HepG2 (cell line): ENCODE results near the gene CEP63. TPM values are rescaled to one million over a fixed set of nuclear protein-coding genes. Genes with fewer than 3 reads are reported as not detected.

Experiments
- ATAC-seq: fragments of 200-7000 bp; cut with Tn5 transposase; 3 replicates; pipeline ENCODE4 v1.9.1; 2020; ENCODE audit warnings: mild to moderate bottlenecking, moderate library complexity
- BruUV-seq: library from RNA; stranded (reverse); fragments of 400-500 nt; replicated peaks from 2 replicates; lab custom pipeline; 2021; lab: Mats Ljungman, UMichigan
- CTCF ChIA-PET: fragments of 300-600 bp; formaldehyde crosslinking; extraction: SDS; loops from one replicate; lab custom pipeline; 2021; ENCODE audit warnings: low total read pairs, inconsistent platforms, low intra/inter-chr PET ratio; lab: Yijun Ruan, JAX
- POLR2A ChIA-PET: fragments of 350-600 bp; sonication (Branson Sonifier 250); formaldehyde crosslinking; loops from one replicate; lab custom pipeline; 2020; ENCODE audit warnings: antibody characterized with exemption, inconsistent platforms; lab: Yijun Ruan, JAX
- DNase-seq: peaks from one replicate; pipeline ENCODE4 v3.0.0-alpha.2; 2015; ENCODE audit warnings: low spot score
- FAIRE-seq: peaks from 3 replicates; lab custom pipeline; 2011; peaks lifted over from hg19 to GRCh38; lab: Jason Lieb, UNC
- H2AFZ ChIP-seq: one replicate; pipeline ENCODE4 v1.6.1; 2011; ENCODE audit warnings: low read length, inconsistent platforms
- H3K27ac ChIP-seq: fragments of 300-600 bp; 3 replicates; pipeline ENCODE4 v1.8.0; 2011; ENCODE audit warnings: mixed run types, mild to moderate bottlenecking, mixed read lengths, low read length, inconsistent platforms; ENCODE audit not compliant: insufficient read depth; ENCODE audit errors: extremely low read length
- H3K27me3 ChIP-seq, 2 experiments: fragments of 200-600 bp in 1 of 2; 2 replicates in 1 of 2; 3 replicates in 1 of 2; pipeline versions ENCODE4 v1.6.0 to v1.8.0; 2011; ENCODE audit warnings: low read length in 2 of 2, mild to moderate bottlenecking in 2 of 2, moderate library complexity in 2 of 2, inconsistent platforms in 1 of 2; ENCODE audit not compliant: insufficient read depth in 2 of 2, control insufficient read depth in 1 of 2
- H3K36me3 ChIP-seq, 2 experiments: fragments of 200-600 bp in 1 of 2; replicated peaks in 1 of 2; 2 replicates in 1 of 2; 3 replicates in 1 of 2; pipeline versions ENCODE4 v1.5.1 to v1.8.0; 2011; ENCODE audit warnings: low read length in 2 of 2, inconsistent platforms in 1 of 2; ENCODE audit not compliant: insufficient read depth in 2 of 2, control insufficient read depth in 1 of 2
- H3K4me1 ChIP-seq: 2 replicates; pipeline ENCODE4 v1.5.1; 2012; ENCODE audit warnings: low read length, inconsistent platforms; ENCODE audit not compliant: insufficient read depth
- H3K4me2 ChIP-seq: 2 replicates; pipeline ENCODE4 v1.6.0; 2011; ENCODE audit warnings: low read depth, low read length, inconsistent platforms
- H3K4me3 ChIP-seq, 3 experiments: fragments of 200-600 bp in 1 of 3; sonication (generic), shearing (Covaris generic) in 1 of 3; replicated peaks in 1 of 3; 2 replicates each; pipeline ENCODE4 v1.5.1; 2011 to 2016; ENCODE audit warnings: low read length in 3 of 3, inconsistent platforms in 2 of 3, low read depth in 2 of 3, mild to moderate bottlenecking in 2 of 3, control low read depth in 1 of 3, mixed read lengths in 1 of 3; ENCODE audit not compliant: insufficient read depth in 1 of 3
- H3K79me2 ChIP-seq: one replicate; pipeline ENCODE4 v1.6.1; 2011; ENCODE audit warnings: low read length, inconsistent platforms; ENCODE audit not compliant: insufficient read depth
- H3K9ac ChIP-seq: 2 replicates; pipeline ENCODE4 v1.6.0; 2011; ENCODE audit warnings: mild to moderate bottlenecking, low read depth, low read length, inconsistent platforms; ENCODE audit not compliant: insufficient read depth
- H3K9me3 ChIP-seq: 2 replicates; pipeline ENCODE4 v1.5.1; 2012; ENCODE audit warnings: mild to moderate bottlenecking, low read length
- H4K20me1 ChIP-seq: 2 replicates; pipeline ENCODE4 v1.6.0; 2011; ENCODE audit warnings: inconsistent platforms, mild to moderate bottlenecking, low read length, moderate library complexity; ENCODE audit not compliant: insufficient read depth
- ELF1 ChIP-seq: sonication (generic); formaldehyde crosslinking; IDR thresholded peaks from 2 replicates; pipeline ENCODE4 v1.4.0; 2020; ENCODE audit warnings: missing genetic modification reagents
- EZH2 ChIP-seq: conservative IDR thresholded peaks from 2 replicates; pipeline ENCODE4 v1.6.1; 2012; ENCODE audit warnings: mild to moderate bottlenecking, low read depth, low read length, moderate library complexity
- NFKB2 ChIP-seq: sonication (generic); formaldehyde crosslinking; IDR thresholded peaks from 2 replicates; pipeline ENCODE4 v1.4.0; 2020; ENCODE audit warnings: missing genetic modification reagents, borderline replicate concordance
- RBM22 ChIP-seq: fragments of 200-400 bp; formaldehyde crosslinking; optimal IDR thresholded peaks from 2 replicates; pipeline ENCODE3; 2017; ENCODE audit warnings: mild to moderate bottlenecking, low read length, moderate library complexity
- SALL2 ChIP-seq: sonication (generic); formaldehyde crosslinking; IDR thresholded peaks from 2 replicates; pipeline ENCODE4 v1.8.1; 2023; ENCODE audit warnings: mild to moderate bottlenecking, missing genetic modification reagents, inconsistent platforms
- TARDBP ChIP-seq: sonication (generic); formaldehyde crosslinking; IDR thresholded peaks from 2 replicates; pipeline ENCODE4 v1.8.0; 2022; ENCODE audit warnings: mild to moderate bottlenecking, missing genetic modification reagents
- TBL1XR1 ChIP-seq: fragments of 150-350 bp; IDR thresholded peaks from 2 replicates; pipeline ENCODE4 v1.6.1; 2014; ENCODE audit warnings: borderline replicate concordance, low read length; ENCODE audit not compliant: partially characterized antibody
- TRIM24 ChIP-seq: sonication (generic); formaldehyde crosslinking; IDR thresholded peaks from 2 replicates; pipeline ENCODE4 v1.8.0; 2022; ENCODE audit warnings: mild to moderate bottlenecking, missing genetic modification reagents
- ZNF451 ChIP-seq: sonication (generic); formaldehyde crosslinking; IDR thresholded peaks from 2 replicates; pipeline ENCODE4 v1.5.0; 2020; ENCODE audit warnings: mild to moderate bottlenecking, missing genetic modification reagents
- ZNF780A ChIP-seq: sonication (generic); formaldehyde crosslinking; IDR thresholded peaks from 2 replicates; pipeline ENCODE4 v1.8.0; 2022; ENCODE audit warnings: mild to moderate bottlenecking, missing genetic modification reagents, moderate library complexity
- WGBS: methylation state at CpG from one replicate; pipeline ENCODE4 v1.1.6; 2017; ENCODE audit warnings: low lambda C conversion rate; 5-methylcytosine and 5-hydroxymethylcytosine counted together
- in situ Hi-C: cut with HindIII; loops from 2 replicates; pipeline ENCODE4 v1.10.0; 2017; ENCODE audit warnings: low pct_unique_long_range_greater_than_20kb; ENCODE audit not compliant: extremely low pct_ligation_motif_present
- intact Hi-C: fragments of 100-400 bp; cut with micrococcal nuclease; formaldehyde crosslinking; loops from one replicate; pipeline ENCODE4 v1.10.0; 2022; ENCODE audit not compliant: unreplicated experiment
- polyA plus RNA-seq, 8 experiments: library from polyadenylated mRNA; depleted of rRNA in 3 of 8; stranded (reverse) in 7 of 8; unstranded in 1 of 8; fragments of >200 nt; fragmentation: Illumina TruSeq in 4 of 8; extraction: Trizol in 4 of 8; gene quantifications; 2 replicates each; pipeline versions ENCODE4 v1.2.1 to v1.2.3, GENCODE V29; 2011 to 2016; ENCODE audit warnings: low read depth in 4 of 8, missing spikeins in 1 of 8, mixed read lengths in 1 of 8; ENCODE audit not compliant: insufficient read depth in 1 of 8
- total RNA-seq, 5 experiments: library from RNA; depleted of rRNA; stranded (reverse); fragments of >200 nt; fragmentation: Illumina TruSeq; extraction: Trizol; gene quantifications; 2 replicates each; pipeline ENCODE4 v1.2.3, GENCODE V29; 2016; ENCODE audit warnings: low read depth in 1 of 5
- TF ChIP-seq, protein P1 (sequence below): sonication (generic); formaldehyde crosslinking; IDR thresholded peaks from 2 replicates; pipeline ENCODE4 v1.5.0; 2020; ENCODE audit warnings: missing genetic modification reagents, mild to moderate bottlenecking, borderline replicate concordance
- TF ChIP-seq, protein P2 (sequence below): sonication (generic); formaldehyde crosslinking; IDR thresholded peaks from 2 replicates; pipeline ENCODE4 v1.5.0; 2020; ENCODE audit warnings: missing genetic modification reagents, mild to moderate bottlenecking, borderline replicate concordance
- TF ChIP-seq, protein P3 (sequence below): sonication (generic); formaldehyde crosslinking; IDR thresholded peaks from 2 replicates; pipeline ENCODE4 v1.4.0; 2020; ENCODE audit warnings: missing genetic modification reagents; ENCODE audit errors: not compliant biosample characterization
- TF ChIP-seq, protein P4 (sequence below): sonication (generic); formaldehyde crosslinking; IDR thresholded peaks from 2 replicates; pipeline ENCODE4 v1.4.0; 2020; ENCODE audit warnings: mild to moderate bottlenecking, missing genetic modification reagents

Gene CEP63
- total and polyA plus RNA-seq, 2 of the 13 experiments (the other 11 are each of a cell fraction or from before 2014, with no cell fraction given), result 7.2 to 18.4 TPM

DNA sequence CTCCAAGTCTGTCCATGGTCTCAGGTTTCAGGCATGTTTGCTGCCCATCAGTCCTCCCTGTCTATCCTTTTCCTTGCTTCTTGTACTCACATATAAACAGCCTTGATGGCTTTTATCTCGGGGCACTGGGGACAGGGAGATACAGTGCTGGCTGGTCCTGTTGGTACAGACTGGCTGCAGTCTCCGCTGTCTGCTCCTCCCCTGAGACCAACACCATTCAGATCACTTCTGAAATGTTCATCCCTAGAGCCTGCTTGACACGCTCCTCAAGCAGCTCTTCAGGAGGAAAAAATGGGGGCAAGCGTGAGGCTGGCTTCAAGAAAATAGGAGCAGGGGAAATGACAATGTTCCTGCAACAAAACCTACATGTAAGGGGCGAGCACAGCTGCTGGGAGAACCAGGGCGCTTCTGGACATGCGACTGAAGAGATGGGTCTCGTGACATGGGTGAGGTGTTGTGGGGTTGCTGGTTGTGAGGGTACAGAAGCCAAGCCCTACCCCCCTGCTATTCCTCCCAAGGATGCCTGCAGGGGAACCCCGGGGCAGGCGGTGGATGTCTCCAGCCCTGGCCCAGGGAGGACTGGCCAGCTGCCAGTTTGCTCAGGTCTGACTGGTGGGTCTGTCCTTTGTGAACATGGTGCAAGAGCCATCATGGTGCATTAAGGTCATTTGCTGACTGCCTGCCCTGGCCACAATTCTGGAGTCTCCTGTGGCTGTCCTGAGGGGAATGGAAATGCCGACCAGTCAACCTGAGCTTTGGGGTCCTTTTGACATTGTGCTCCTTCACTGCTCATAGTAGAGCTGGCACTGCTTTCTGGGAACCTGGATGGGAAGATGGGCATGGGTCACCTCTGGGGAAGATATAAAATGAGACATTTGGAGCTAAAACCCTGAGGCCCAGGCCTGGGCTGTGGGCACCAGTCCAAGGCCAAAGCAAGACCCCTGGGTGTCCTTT lies 124.9 kb downstream of the CEP63 start (continued):
- TF ChIP-seq, protein P1, sequence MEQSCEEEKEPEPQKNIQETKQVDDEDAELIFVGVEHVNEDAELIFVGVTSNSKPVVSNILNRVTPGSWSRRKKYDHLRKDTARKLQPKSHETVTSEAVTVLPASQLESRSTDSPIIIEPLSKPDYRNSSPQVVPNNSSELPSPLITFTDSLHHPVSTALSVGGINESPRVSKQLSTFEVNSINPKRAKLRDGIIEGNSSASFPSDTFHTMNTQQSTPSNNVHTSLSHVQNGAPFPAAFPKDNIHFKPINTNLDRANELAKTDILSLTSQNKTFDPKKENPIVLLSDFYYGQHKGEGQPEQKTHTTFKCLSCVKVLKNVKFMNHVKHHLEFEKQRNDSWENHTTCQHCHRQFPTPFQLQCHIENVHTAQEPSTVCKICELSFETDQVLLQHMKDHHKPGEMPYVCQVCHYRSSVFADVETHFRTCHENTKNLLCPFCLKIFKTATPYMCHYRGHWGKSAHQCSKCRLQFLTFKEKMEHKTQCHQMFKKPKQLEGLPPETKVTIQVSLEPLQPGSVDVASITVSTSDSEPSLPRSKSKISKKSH (CRISPR knock-in tag), result no peak
- TF ChIP-seq, protein P2, sequence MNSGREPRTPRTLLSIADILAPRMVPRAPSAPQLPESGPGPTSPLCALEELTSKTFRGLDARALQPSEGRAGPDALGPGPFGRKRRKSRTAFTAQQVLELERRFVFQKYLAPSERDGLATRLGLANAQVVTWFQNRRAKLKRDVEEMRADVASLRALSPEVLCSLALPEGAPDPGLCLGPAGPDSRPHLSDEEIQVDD (CRISPR knock-in tag), result no peak
- TF ChIP-seq, protein P3, sequence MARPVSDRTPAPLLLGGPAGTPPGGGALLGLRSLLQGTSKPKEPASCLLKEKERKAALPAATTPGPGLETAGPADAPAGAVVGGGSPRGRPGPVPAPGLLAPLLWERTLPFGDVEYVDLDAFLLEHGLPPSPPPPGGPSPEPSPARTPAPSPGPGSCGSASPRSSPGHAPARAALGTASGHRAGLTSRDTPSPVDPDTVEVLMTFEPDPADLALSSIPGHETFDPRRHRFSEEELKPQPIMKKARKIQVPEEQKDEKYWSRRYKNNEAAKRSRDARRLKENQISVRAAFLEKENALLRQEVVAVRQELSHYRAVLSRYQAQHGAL (CRISPR knock-in tag), result no peak
- TF ChIP-seq SALL2 (CRISPR knock-in tag), result no peak
- TF ChIP-seq, all 625 proteins: peak for 0

DNA sequence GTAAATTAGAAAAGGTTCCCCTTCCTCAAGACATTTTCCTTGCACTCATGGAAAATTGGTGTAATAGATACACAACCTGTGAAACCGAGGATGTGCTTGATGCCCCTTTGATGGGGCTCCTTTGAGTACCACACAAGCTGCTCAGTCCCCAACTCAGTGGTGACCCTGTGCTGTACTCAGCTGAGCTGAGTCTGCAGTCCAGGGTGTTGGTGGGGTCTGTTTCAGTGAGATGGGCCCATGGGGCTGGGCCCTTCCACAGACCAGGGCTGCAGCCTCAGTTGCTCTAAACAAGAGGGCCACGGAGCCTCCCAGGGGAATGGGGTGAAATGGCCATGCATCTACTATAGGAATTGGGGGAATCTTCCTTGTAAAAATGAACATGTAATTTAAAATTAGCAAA lies 125.7 kb downstream of the CEP63 start:
- CTCF ChIA-PET, result no interaction called here
- in situ Hi-C loops, result loop anchor here (25.0 kb wide), 2 partner anchors 901 to 1276 kb away; no protein-coding TSS in a partner anchor
- FAIRE-seq, result no peak
- TF ChIP-seq NFKB2 (CRISPR knock-in tag) (no peak), RBM22 (no peak), EZH2 (no peak), ELF1 (CRISPR knock-in tag) (no peak), ZNF780A (CRISPR knock-in tag) (no peak), TBL1XR1 (no peak), TRIM24 (CRISPR knock-in tag) (no peak), ZNF451 (no peak), TARDBP (no peak)
- TF ChIP-seq, protein P4, sequence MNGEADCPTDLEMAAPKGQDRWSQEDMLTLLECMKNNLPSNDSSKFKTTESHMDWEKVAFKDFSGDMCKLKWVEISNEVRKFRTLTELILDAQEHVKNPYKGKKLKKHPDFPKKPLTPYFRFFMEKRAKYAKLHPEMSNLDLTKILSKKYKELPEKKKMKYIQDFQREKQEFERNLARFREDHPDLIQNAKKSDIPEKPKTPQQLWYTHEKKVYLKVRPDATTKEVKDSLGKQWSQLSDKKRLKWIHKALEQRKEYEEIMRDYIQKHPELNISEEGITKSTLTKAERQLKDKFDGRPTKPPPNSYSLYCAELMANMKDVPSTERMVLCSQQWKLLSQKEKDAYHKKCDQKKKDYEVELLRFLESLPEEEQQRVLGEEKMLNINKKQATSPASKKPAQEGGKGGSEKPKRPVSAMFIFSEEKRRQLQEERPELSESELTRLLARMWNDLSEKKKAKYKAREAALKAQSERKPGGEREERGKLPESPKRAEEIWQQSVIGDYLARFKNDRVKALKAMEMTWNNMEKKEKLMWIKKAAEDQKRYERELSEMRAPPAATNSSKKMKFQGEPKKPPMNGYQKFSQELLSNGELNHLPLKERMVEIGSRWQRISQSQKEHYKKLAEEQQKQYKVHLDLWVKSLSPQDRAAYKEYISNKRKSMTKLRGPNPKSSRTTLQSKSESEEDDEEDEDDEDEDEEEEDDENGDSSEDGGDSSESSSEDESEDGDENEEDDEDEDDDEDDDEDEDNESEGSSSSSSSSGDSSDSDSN (CRISPR knock-in tag), result no peak

More for the DNA sequence above, 125.7 kb downstream of the CEP63 start:
- no peaks in the 10 kb centered on the region for H3K4me1 ChIP-seq
- POLR2A ChIA-PET, result no interaction called here
- H3K27me3 ChIP-seq, result peaks cover 2 to 13% of the 10 kb centered on the region in 2 experiments; a peak in 2 of 5 replicates
- H3K27ac ChIP-seq, result no peak overlapping the region
- H3K79me2 ChIP-seq, result no peaks in the 10 kb centered on the region
- no TSS peak for BruUV-seq
- DNase-seq, result no peak
- no peak overlapping the region for H3K4me3 ChIP-seq
- no peaks in the 10 kb centered on the region for H3K9me3 ChIP-seq
- intact Hi-C loops, result no loop called here
- 0% methylated on average over 2 of the region's 2 CpGs for WGBS
- H3K9ac ChIP-seq, result no peak overlapping the region
- H3K36me3 ChIP-seq, result no peaks in the 10 kb centered on the region
- no peaks in the 10 kb centered on the region for H4K20me1 ChIP-seq
- H3K4me2 ChIP-seq, result no peak overlapping the region
- no peak for ATAC-seq
- no peak overlapping the region for H2AFZ ChIP-seq
